EL (cell line): ENCODE results near the gene GPS2.

ENCODE experiments used
- DNase-seq: peaks from one replicate; pipeline ENCODE4 v3.0.0-alpha.2; 2016

Gene GPS2

GRCh38 chr17:7290685-7291084 is 24.5 kb downstream of the GPS2 start:
- DNase-seq: no peak

- no peak for DNase-seq
Measured at GRCh38 chr17:7290166-7290565, 25.0 kb downstream of the GPS2 start.

- no peak for DNase-seq
Measured at GRCh38 chr17:7289256-7290032, 25.7 kb downstream of the GPS2 start.

GRCh38 chr17:7285679-7286078 is 29.5 kb downstream of the GPS2 start:
- DNase-seq: no peak

GRCh38 chr17:7284911-7285310 is 30.2 kb downstream of the GPS2 start:
- no peak for DNase-seq

DNA sequence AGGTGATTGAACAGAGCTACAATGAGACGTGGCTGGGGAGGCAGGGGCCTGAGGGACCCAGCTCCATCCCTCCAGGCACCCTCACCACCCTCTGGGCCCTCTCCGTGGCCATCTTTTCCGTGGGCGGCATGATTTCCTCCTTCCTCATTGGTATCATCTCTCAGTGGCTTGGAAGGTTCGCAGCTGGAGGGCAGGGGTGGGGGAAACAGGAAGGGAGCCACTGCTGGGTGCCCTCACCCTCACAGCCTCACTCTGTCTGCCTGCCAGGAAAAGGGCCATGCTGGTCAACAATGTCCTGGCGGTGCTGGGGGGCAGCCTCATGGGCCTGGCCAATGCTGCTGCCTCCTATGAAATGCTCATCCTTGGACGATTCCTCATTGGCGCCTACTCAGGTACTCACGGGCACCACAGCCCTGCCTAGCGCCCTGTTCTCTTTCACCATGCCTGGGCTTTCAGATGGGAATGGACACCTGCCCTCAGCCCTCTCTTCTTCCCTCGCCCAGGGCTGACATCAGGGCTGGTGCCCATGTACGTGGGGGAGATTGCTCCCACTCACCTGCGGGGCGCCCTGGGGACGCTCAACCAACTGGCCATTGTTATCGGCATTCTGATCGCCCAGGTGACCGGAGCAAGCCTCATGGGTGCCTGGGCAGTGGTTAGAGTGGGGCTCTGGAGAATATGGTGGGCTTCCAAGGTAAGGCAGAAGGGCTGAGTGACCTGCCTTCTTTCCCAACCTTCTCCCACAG is 31.5 kb downstream of the GPS2 start:
- no peak for DNase-seq

- no peak for DNase-seq
Measured at GRCh38 chr17:7282752-7283321, 32.3 kb downstream of the GPS2 start.

GRCh38 chr17:7281953-7282751 is 33.0 kb downstream of the GPS2 start:
- DNase-seq: no peak

GRCh38 chr17:7281074-7281952 is 33.8 kb downstream of the GPS2 start, which contains the start of gene SLC2A4:
Gene SLC2A4 (plus strand): TSS chr17:7281718. CDS start chr17:7281935, 217 bp downstream.
- peak; percentile 96 for DNase-seq

GRCh38 chr17:7280519-7281073 is 34.6 kb downstream of the GPS2 start:
- peak; percentile 77 for DNase-seq

DNA sequence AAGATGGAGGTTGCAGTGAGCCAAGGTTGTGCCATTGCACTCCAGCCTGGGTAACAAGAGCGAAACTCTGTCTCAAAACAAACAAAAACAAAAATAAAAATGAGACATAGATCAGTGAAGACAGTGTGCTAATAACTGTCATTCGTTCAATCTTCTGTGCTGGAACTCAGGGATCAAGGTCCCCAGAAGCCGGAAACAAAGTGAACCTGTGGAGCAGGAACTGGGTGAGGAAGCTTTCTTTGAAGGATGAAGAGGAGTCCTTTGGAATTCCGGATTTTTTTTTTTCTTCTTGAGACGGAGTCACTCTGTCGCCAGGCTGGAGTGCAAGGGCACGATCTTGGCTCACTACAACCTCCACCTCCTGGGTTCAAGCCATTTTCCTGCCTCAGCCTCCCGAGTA is 35.7 kb downstream of the GPS2 start:
- no peak for DNase-seq

DNA sequence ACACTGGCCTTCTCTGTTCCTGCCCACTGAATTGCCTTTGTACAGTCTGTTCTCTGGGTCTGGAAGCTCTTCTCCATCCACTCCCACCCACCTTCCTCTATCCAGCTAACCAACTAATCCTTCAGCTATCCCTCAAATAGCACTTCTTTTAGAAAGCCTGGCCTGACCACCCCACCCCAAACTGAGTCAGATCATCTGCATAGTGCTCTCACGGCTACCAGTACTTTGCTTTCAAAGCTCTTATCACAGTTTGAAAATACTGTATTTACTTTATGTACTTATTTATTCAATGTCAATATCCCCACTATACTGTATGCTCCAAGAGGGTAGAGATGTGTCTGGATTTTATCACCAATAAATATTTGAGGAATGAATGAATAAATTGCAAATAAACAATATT is 48.4 kb downstream of the GPS2 start:
- DNase-seq: peak; percentile 42

DNA sequence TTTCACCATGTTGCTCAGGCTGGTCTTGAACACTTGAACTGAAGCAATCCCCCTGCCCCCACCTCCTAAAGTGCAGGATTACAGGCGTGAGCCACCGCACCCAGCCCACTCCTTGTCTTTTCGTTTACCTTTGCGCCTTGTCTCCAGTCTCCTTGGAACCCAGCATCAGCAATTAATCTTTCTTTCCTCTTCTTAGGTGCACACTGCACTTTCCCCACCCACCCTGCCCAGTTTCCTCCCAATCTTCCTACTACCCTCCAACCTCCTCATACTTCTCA is 51.4 kb downstream of the GPS2 start:
- DNase-seq: no peak

DNA sequence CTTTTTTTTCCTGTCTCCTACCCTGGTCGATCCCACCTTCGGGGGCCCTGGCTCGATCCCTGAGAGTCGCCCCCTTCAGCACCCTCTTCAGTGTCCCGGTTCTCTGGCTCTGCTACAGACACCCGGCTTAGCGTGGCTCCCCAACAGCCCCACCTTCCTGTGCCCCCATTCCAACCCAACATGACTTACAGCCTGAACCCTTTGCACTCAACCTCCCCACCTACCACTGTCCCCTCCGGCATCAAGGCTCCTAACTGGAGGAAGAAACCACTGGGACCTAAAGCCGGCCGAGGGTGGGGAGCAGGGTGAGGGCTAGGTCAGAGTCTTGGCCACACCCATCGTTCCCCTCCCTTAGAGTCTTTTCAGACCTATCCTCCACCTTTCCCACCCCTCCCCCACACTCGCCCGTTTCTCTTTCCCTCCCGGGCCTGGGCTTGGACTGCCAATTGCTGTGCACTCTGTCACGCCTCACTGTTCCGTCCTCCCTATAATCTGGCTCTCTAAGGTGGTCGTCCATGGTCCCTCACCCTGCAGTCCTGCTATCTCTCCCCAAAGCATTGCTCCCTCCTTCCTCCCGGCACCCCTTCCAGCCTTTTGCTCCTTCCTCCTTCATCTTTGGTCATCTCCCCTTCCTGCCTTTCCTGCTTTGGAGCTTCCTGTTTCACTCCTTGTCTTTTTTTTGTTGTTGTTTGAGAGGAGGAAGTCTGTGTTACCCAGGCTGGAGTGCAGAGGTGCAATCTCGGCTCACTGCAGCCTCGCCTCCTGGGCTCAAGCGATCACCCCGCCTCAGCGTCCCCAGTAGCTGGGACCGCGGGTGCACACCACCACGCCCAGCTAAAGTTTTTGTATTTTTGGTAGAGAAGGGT is 52.0 kb downstream of the GPS2 start:
- DNase-seq: no peak
